ENCODE measurements around the gene MSTO1. TPM values are rescaled to one million over a fixed set of nuclear protein-coding genes. Genes with fewer than 3 reads are reported as not detected.

Gene MSTO1
- total RNA-seq, 4 donors from 2014 or later: 5.7 to 13.4 (median 11.2) TPM

DNA sequence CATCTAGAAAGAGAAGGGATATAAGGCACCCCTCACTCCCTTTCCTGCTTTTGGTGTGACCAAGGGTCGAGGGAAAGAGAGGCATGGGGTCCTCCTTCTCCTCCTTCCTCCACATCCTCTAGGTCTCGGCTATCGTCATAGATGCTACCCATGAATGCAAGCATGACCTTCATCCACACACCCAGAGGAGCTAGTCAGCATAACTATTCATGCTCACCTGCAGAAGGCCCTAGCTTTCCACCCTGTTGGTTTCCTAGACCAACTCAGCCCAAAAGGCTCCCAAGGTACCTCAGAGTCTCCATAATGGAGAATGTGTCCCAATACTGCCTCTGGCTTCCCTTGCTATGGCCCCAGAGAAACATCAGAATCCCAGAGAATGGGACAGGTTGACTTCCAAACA, 33.2 kb downstream of the MSTO1 start:
- Histone ChIP-seq H3K36me3 (no peaks in the 10 kb centered on the region), H3K4me3 (no peak overlapping the region), H3K4me1 (peaks cover 5 to 21% (median 16%) of the 10 kb centered on the region in 4 donors), H3K27ac (replicated peaks in 1 of 4) (no peak overlapping the region), H3K9me3 (peaks cover 0 to 6% (median 2%) of the 10 kb centered on the region in 4 donors), H3K27me3 (no peaks in the 10 kb centered on the region)
- intact Hi-C loops (cut with DNase I): no loop called here
- no peak for DNase-seq (ENCODE audit: extremely low spot score)
- TF ChIP-seq EP300 (IDR thresholded peaks at IDR 0.05) (no peak), POLR2AphosphoS5 (IDR thresholded peaks at IDR 0.05) (no peak), POLR2A (IDR thresholded peaks at IDR 0.05; ENCODE audit: low read depth) (no peak)
- TF ChIP-seq, protein P1, sequence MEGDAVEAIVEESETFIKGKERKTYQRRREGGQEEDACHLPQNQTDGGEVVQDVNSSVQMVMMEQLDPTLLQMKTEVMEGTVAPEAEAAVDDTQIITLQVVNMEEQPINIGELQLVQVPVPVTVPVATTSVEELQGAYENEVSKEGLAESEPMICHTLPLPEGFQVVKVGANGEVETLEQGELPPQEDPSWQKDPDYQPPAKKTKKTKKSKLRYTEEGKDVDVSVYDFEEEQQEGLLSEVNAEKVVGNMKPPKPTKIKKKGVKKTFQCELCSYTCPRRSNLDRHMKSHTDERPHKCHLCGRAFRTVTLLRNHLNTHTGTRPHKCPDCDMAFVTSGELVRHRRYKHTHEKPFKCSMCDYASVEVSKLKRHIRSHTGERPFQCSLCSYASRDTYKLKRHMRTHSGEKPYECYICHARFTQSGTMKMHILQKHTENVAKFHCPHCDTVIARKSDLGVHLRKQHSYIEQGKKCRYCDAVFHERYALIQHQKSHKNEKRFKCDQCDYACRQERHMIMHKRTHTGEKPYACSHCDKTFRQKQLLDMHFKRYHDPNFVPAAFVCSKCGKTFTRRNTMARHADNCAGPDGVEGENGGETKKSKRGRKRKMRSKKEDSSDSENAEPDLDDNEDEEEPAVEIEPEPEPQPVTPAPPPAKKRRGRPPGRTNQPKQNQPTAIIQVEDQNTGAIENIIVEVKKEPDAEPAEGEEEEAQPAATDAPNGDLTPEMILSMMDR (IDR thresholded peaks at IDR 0.05): no peak
- 93% methylated on average over 3 of the region's 3 CpGs for WGBS

- H3K9me3 ChIP-seq: peaks cover 0 to 6% (median 2%) of the 10 kb centered on the region in 4 donors
- no peak for DNase-seq (ENCODE audit: extremely low spot score)
- intact Hi-C loops (cut with DNase I): no loop called here
- no peaks in the 10 kb centered on the region for H3K36me3 ChIP-seq
- peaks cover 5 to 28% (median 25%) of the 10 kb centered on the region in 4 donors for H3K4me1 ChIP-seq
- 55% methylated on average over 4 of the region's 4 CpGs for WGBS
- H3K27me3 ChIP-seq: no peaks in the 10 kb centered on the region
- TF ChIP-seq POLR2AphosphoS5 (IDR thresholded peaks at IDR 0.05): no peak
- TF ChIP-seq, protein P1 (IDR thresholded peaks at IDR 0.05): no peak
- TF ChIP-seq EP300 (IDR thresholded peaks at IDR 0.05): no peak
- no peak for TF ChIP-seq POLR2A (IDR thresholded peaks at IDR 0.05; ENCODE audit: low read depth)
- no peak overlapping the region for H3K4me3 ChIP-seq
- no peak overlapping the region for H3K27ac ChIP-seq (replicated peaks in 1 of 4)
These were observed 35.1 kb downstream of the MSTO1 start for GRCh38 chr1:155645034-155645598.

DNA sequence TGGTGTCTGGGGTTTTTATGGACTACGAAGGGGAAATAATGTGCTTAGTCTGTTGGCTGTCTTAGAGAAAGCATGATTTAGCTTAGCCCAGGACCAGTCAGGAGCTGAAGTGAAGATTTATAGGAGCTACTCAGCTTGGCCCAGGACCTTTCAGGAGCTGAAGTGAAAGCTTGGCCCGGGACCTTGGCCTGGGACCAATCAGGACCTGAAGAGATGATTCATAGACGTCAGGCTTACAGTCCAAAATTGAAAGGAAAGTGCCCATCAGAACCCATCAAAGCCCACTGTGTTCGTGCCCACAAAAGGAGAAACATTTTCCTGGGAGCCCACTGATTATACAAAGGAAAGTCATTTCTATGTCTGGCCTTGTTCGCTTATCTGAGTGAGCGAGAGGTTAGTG, 35.6 kb downstream of the MSTO1 start:
- peak overlapping the region in 1 of 4 donors; percentile 18 for H3K27ac ChIP-seq (replicated peaks in 1 of 4)
- no peaks in the 10 kb centered on the region for H3K36me3 ChIP-seq
- 67% methylated on average over 6 of the region's 6 CpGs for WGBS
- H3K4me1 ChIP-seq: peaks cover 5 to 30% (median 26%) of the 10 kb centered on the region in 4 donors
- H3K4me3 ChIP-seq: no peak overlapping the region
- no peak for DNase-seq (ENCODE audit: extremely low spot score)
- TF ChIP-seq POLR2A (IDR thresholded peaks at IDR 0.05; ENCODE audit: low read depth): no peak
- TF ChIP-seq EP300 (IDR thresholded peaks at IDR 0.05): no peak
- no peak for TF ChIP-seq POLR2AphosphoS5 (IDR thresholded peaks at IDR 0.05)
- TF ChIP-seq, protein P1 (IDR thresholded peaks at IDR 0.05): no peak
- H3K27me3 ChIP-seq: no peaks in the 10 kb centered on the region
- H3K9me3 ChIP-seq: peaks cover 0 to 6% (median 2%) of the 10 kb centered on the region in 4 donors
- intact Hi-C loops (cut with DNase I): no loop called here

DNA sequence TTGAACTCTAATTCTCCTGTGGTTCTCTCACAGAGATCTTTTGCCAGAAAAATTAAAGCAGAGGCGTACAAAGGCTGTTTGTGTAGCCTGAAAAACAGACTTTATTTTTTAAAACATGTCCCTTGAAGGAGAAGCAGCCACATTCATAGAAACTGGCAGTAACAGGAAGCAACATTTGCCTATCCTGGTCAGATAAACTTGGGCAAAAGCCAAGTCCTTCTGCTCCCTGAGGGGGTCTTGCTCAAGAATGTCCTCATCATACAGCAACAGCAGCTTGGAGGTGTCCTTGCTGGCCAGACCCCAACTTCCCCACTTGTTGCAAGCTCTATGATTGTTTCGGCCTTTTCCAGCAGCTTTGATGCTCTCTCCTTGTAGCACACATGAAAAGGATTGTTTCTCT, 36.3 kb downstream of the MSTO1 start:
- Histone ChIP-seq H3K9me3 (peaks cover 0 to 6% (median 2%) of the 10 kb centered on the region in 4 donors), H3K27ac (replicated peaks in 1 of 4) (peak overlapping the region in 1 of 4 donors; percentile 18), H3K4me3 (no peak overlapping the region), H3K4me1 (peaks cover 5 to 35% (median 30%) of the 10 kb centered on the region in 4 donors), H3K36me3 (no peaks in the 10 kb centered on the region), H3K27me3 (no peaks in the 10 kb centered on the region)
- TF ChIP-seq POLR2A (IDR thresholded peaks at IDR 0.05; ENCODE audit: low read depth) (no peak), POLR2AphosphoS5 (IDR thresholded peaks at IDR 0.05) (no peak), EP300 (IDR thresholded peaks at IDR 0.05) (no peak)
- TF ChIP-seq, protein P1 (IDR thresholded peaks at IDR 0.05): no peak
- intact Hi-C loops (cut with DNase I): no loop called here
- DNase-seq (ENCODE audit: extremely low spot score): no peak
- WGBS: 75% methylated on average over 2 of the region's 2 CpGs

Data from esophagus muscularis mucosa (tissue), 4 donors.